ENCODE data around the gene SVIP.
A peak's percentile ranks its signal among the peaks of the same experiment; 100 is the strongest.

SVIP gene

GRCh38 chr11:22787551-22788162 lies 41.9 kb downstream of the SVIP start:
- DNase-seq: peak; percentile 1

GRCh38 chr11:22787055-22787454 lies 42.5 kb downstream of the SVIP start:
- DNase-seq: no peak

- DNase-seq: no peak
Observed at GRCh38 chr11:22786475-22786874, 43.1 kb downstream of the SVIP start.

- no peak for DNase-seq
Observed at GRCh38 chr11:22785251-22785650, 44.4 kb downstream of the SVIP start.

- DNase-seq: no peak
Observed at GRCh38 chr11:22780952-22781593, 48.5 kb downstream of the SVIP start.

- DNase-seq: no peak
Observed at GRCh38 chr11:22779850-22780249, 49.8 kb downstream of the SVIP start.

GRCh38 chr11:22778642-22779041 lies 51.0 kb downstream of the SVIP start:
- no peak for DNase-seq

- DNase-seq: no peak
Observed at GRCh38 chr11:22775248-22775647, 54.4 kb downstream of the SVIP start.

- DNase-seq: no peak
Observed at GRCh38 chr11:22774716-22775115, 54.9 kb downstream of the SVIP start.

GRCh38 chr11:22769081-22769480 lies 60.5 kb downstream of the SVIP start:
- no peak for DNase-seq

Measured in SHP77 treated with DMSO at 0.1 percent for 48 hours (cell line).